Endothelial cell of umbilical vein (primary cell): ENCODE measurements around the gene CHST11. TPM values are rescaled to one million over a fixed set of nuclear protein-coding genes. Genes with fewer than 3 reads are reported as not detected.

ENCODE experiments used
- BruUV-seq: library from RNA; stranded (reverse); fragments of 400-500 nt; replicated peaks from 2 replicates; lab custom pipeline; 2021; lab: Mats Ljungman, UMichigan
- CTCF ChIA-PET: fragments of 300-600, 350-600 bp; sonication (Branson Sonifier 250); formaldehyde crosslinking; loops from one replicate; lab custom pipeline; 2021; ENCODE audit warnings: antibody characterized with exemption, inconsistent platforms; lab: Charles Lee
- POLR2A ChIA-PET: fragments of 300-600, 350-600 bp; sonication (Branson Sonifier 250); formaldehyde crosslinking; loops from one replicate; lab custom pipeline; 2021; ENCODE audit warnings: antibody characterized with exemption, inconsistent platforms; lab: Charles Lee
- DNase-seq: peaks from one replicate; pipeline ENCODE4 v3.0.0-alpha.2; 2011; ENCODE audit warnings: low read depth, low spot score
- FAIRE-seq: peaks from 2 replicates; lab custom pipeline; 2011; peaks lifted over from hg19 to GRCh38; lab: Jason Lieb, UNC
- H2AFZ ChIP-seq: 2 replicates; pipeline ENCODE4 v1.6.0; 2012; ENCODE audit warnings: low read depth, low read length, control low read depth, inconsistent platforms
- H3K27ac ChIP-seq: 2 replicates; pipeline ENCODE4 v1.5.1; 2011; ENCODE audit warnings: low read depth, mild to moderate bottlenecking, control low read depth, low read length, moderate library complexity; ENCODE audit not compliant: insufficient read depth
- H3K27me3 ChIP-seq, 2 experiments: 2 replicates each; pipeline versions ENCODE4 v1.6.0 to v1.6.1; 2011; ENCODE audit warnings: low read length in 2 of 2, mixed read lengths in 1 of 2; ENCODE audit not compliant: control insufficient read depth in 2 of 2, insufficient read depth in 2 of 2
- H3K36me3 ChIP-seq, 2 experiments: 2 replicates in 1 of 2; 3 replicates in 1 of 2; pipeline ENCODE4 v1.5.1; 2011; ENCODE audit warnings: low read length in 2 of 2, mild to moderate bottlenecking in 1 of 2, moderate library complexity in 1 of 2; ENCODE audit not compliant: control insufficient read depth in 2 of 2, insufficient read depth in 2 of 2; ENCODE audit errors: extremely low read depth in 1 of 2
- H3K4me1 ChIP-seq: 3 replicates; pipeline ENCODE4 v1.5.1; 2011; ENCODE audit warnings: mild to moderate bottlenecking, low read length; ENCODE audit not compliant: control insufficient read depth, insufficient read depth; ENCODE audit errors: extremely low read depth
- H3K4me2 ChIP-seq: 2 replicates; pipeline ENCODE4 v1.6.1; 2011; ENCODE audit warnings: low read length, control low read depth, mixed read lengths; ENCODE audit not compliant: insufficient read depth
- H3K4me3 ChIP-seq, 3 experiments: fragments of 200-600 bp in 1 of 3; sonication (generic), shearing (Covaris generic) in 1 of 3; replicated peaks in 1 of 3; 2 replicates each; pipeline ENCODE4 v1.5.1; 2011 to 2016; ENCODE audit warnings: control low read depth in 3 of 3, low read length in 3 of 3, mild to moderate bottlenecking in 2 of 3, inconsistent platforms in 1 of 3, low read depth in 1 of 3, moderate library complexity in 1 of 3; ENCODE audit not compliant: insufficient read depth in 1 of 3
- H3K79me2 ChIP-seq: 2 replicates; pipeline ENCODE4 v1.6.0; 2012; ENCODE audit warnings: low read length, inconsistent platforms; ENCODE audit not compliant: control insufficient read depth, insufficient read depth
- H3K9ac ChIP-seq: replicated peaks from 2 replicates; pipeline ENCODE3; 2011; ENCODE audit warnings: low read length, control low read depth; ENCODE audit not compliant: insufficient read depth; ENCODE audit errors: extremely low read depth
- H3K9me1 ChIP-seq: replicated peaks from 3 replicates; pipeline ENCODE4 v1.6.0; 2011; ENCODE audit warnings: mild to moderate bottlenecking, low read length; ENCODE audit not compliant: control insufficient read depth, insufficient read depth; ENCODE audit errors: extremely low read depth
- H3K9me3 ChIP-seq: replicated peaks from 2 replicates; pipeline ENCODE4 v1.5.1; 2012; ENCODE audit warnings: low read length, inconsistent platforms; ENCODE audit not compliant: control insufficient read depth, insufficient read depth
- H4K20me1 ChIP-seq: replicated peaks from 2 replicates; pipeline ENCODE3; 2011; ENCODE audit warnings: mild to moderate bottlenecking, low read length; ENCODE audit not compliant: control insufficient read depth, insufficient read depth; ENCODE audit errors: extremely low read depth
- EZH2 ChIP-seq: IDR thresholded peaks from 2 replicates; pipeline ENCODE4 v1.6.1; 2012; ENCODE audit warnings: borderline replicate concordance, low read depth, mild to moderate bottlenecking, moderate library complexity, low read length, inconsistent platforms; ENCODE audit not compliant: severe bottlenecking
- FOS ChIP-seq: IDR thresholded peaks from 2 replicates; pipeline ENCODE4 v1.6.1; 2011; ENCODE audit warnings: mild to moderate bottlenecking, low read length, moderate library complexity, borderline replicate concordance; ENCODE audit not compliant: insufficient read depth
- GATA2 ChIP-seq: IDR thresholded peaks from 2 replicates; pipeline ENCODE4 v1.7.0; 2011; ENCODE audit warnings: low read depth, mild to moderate bottlenecking, moderate library complexity, mixed read lengths, low read length; ENCODE audit not compliant: insufficient read length, insufficient read depth
- JUN ChIP-seq: IDR thresholded peaks from 2 replicates; pipeline ENCODE4 v1.6.1; 2011; ENCODE audit warnings: borderline replicate concordance, low read depth; ENCODE audit not compliant: insufficient read length, insufficient read depth
- MYC ChIP-seq: IDR thresholded peaks from one replicate; pipeline ENCODE4 v1.6.1; 2011; ENCODE audit warnings: mild to moderate bottlenecking, low read depth, low read length
- POLR2A ChIP-seq: IDR thresholded peaks from 2 replicates; pipeline ENCODE4 v1.6.1; 2012; ENCODE audit warnings: low read depth, mild to moderate bottlenecking, control low read depth, low read length
- POLR2AphosphoS5 ChIP-seq: IDR thresholded peaks from 2 replicates; pipeline ENCODE4 v1.6.1; 2012; ENCODE audit warnings: low read depth, mild to moderate bottlenecking, control low read depth, low read length, moderate library complexity; ENCODE audit not compliant: insufficient read depth
- dilution Hi-C: fragments of 300-500 bp; cut with MboI; formaldehyde crosslinking; loops from one replicate; pipeline ENCODE4 v1.15.0; 2019; ENCODE audit warnings: low sequenced_read_pairs; ENCODE audit not compliant: extremely low pct_ligation_motif_present
- intact Hi-C: fragments of 100-400 bp; cut with micrococcal nuclease; formaldehyde crosslinking; loops from one replicate; pipeline ENCODE4 v1.10.0; 2022
- polyA plus RNA-seq, 4 experiments: library from polyadenylated mRNA; depleted of rRNA in 3 of 4; stranded (reverse) in 3 of 4; unstranded in 1 of 4; fragments of >200 nt; gene quantifications; 2 replicates each; pipeline versions ENCODE4 v1.2.1 to v1.2.3, GENCODE V29; 2011 to 2012; ENCODE audit warnings: missing spikeins in 1 of 4
- total RNA-seq: library from RNA; stranded (reverse); gene quantifications from 2 replicates; pipeline ENCODE4 v1.2.3, GENCODE V29; 2021
- TF ChIP-seq, protein P1 (sequence below), 2 donors: IDR thresholded peaks; 1 replicate in 1 of 2; 2 replicates in 1 of 2; pipeline ENCODE4 v1.5.1; 2011; ENCODE audit warnings: low read length in 2 of 2, mild to moderate bottlenecking in 2 of 2, moderate library complexity in 2 of 2, control low read depth in 1 of 2, inconsistent platforms in 1 of 2, low read depth in 1 of 2; ENCODE audit not compliant: insufficient read depth in 1 of 2; ENCODE audit errors: extremely low read depth in 1 of 2
- TF ChIP-seq, protein P2 (sequence below): IDR thresholded peaks from 2 replicates; pipeline ENCODE4 v1.6.1; 2011; ENCODE audit not compliant: insufficient read depth, insufficient read length

The CHST11 gene
- total and polyA plus RNA-seq, 2 donors (not counting 3 experiments of a cell fraction or from before 2014, with no cell fraction given) = 19.7 to 20.9 TPM

DNA sequence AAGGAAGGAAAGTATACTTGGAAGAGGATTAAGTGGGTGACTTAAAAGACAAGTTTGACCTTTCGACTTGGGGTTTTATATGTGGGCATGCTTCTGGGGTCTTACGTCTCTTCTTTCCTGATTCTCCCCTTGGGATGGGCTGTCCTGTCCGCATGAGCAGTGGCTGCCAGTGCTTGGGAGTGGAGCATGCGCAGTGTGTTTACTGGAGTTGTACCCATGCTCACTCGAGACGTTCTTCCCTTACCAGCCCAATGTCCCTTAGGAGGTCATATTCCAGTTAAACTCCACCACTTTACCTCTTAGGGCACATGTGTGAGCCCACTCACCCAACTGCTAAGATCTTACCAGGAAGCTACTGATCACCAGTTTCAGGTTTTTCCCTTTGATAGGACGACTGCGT lies 20.0 kb upstream of the CHST11 start:
- no peaks in the 10 kb centered on the region for H4K20me1 ChIP-seq
- H3K9ac ChIP-seq = no peak overlapping the region
- FAIRE-seq = no peak
- dilution Hi-C loops = no loop called here
- H3K79me2 ChIP-seq = no peaks in the 10 kb centered on the region
- DNase-seq = no peak
- no peaks in the 10 kb centered on the region for H3K36me3 ChIP-seq
- ChIA-PET CTCF (interaction anchor here (1.2 to 2.1 kb wide), 5 partner anchors 10 to 55 kb away, joined by 3 to 9 read pairs (median 5); no protein-coding TSS in a partner anchor), POLR2A (interaction anchor here (1.3 kb wide), 1 partner anchor 8 kb away, joined by 3 read pairs; no protein-coding TSS in a partner anchor)
- H2AFZ ChIP-seq = no peak overlapping the region
- no peaks in the 10 kb centered on the region for H3K9me1 ChIP-seq
- H3K9me3 ChIP-seq = no peaks in the 10 kb centered on the region
- H3K27me3 ChIP-seq = peaks cover 0 to 5% of the 10 kb centered on the region in 2 experiments
- intact Hi-C loops = no loop called here
- BruUV-seq = no TSS peak
- H3K4me2 ChIP-seq = no peak overlapping the region
- no peaks in the 10 kb centered on the region for H3K4me1 ChIP-seq
- TF ChIP-seq, protein P1, sequence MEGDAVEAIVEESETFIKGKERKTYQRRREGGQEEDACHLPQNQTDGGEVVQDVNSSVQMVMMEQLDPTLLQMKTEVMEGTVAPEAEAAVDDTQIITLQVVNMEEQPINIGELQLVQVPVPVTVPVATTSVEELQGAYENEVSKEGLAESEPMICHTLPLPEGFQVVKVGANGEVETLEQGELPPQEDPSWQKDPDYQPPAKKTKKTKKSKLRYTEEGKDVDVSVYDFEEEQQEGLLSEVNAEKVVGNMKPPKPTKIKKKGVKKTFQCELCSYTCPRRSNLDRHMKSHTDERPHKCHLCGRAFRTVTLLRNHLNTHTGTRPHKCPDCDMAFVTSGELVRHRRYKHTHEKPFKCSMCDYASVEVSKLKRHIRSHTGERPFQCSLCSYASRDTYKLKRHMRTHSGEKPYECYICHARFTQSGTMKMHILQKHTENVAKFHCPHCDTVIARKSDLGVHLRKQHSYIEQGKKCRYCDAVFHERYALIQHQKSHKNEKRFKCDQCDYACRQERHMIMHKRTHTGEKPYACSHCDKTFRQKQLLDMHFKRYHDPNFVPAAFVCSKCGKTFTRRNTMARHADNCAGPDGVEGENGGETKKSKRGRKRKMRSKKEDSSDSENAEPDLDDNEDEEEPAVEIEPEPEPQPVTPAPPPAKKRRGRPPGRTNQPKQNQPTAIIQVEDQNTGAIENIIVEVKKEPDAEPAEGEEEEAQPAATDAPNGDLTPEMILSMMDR (IDR thresholded peaks at IDR 0.05; ENCODE audit: extremely low read depth in 1 of 2, insufficient read depth in 1 of 2, low read depth in 1 of 2, low read length in 2 of 2) = no peak
- TF ChIP-seq GATA2 (no peak), MYC (no peak), JUN (no peak), POLR2A (no peak), POLR2AphosphoS5 (no peak), EZH2 (no peak), FOS (no peak)
- TF ChIP-seq, protein P2, sequence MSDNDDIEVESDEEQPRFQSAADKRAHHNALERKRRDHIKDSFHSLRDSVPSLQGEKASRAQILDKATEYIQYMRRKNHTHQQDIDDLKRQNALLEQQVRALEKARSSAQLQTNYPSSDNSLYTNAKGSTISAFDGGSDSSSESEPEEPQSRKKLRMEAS = no peak
- H3K4me3 ChIP-seq = no peak overlapping the region
- no peak overlapping the region for H3K27ac ChIP-seq
